PC-3 (cell line): ENCODE measurements around the gene GLO1. TPM values are rescaled to one million over a fixed set of nuclear protein-coding genes. Genes with fewer than 3 reads are reported as not detected.

Source experiments
- ATAC-seq: fragments of 200-7000 bp; cut with Tn5 transposase; 2 replicates; pipeline ENCODE4 v1.9.1; 2020; ENCODE audit warnings: mild to moderate bottlenecking, moderate library complexity
- BruUV-seq: library from RNA; stranded (reverse); fragments of 400-500 nt; replicated peaks from 2 replicates; lab custom pipeline; 2021; lab: Mats Ljungman, UMichigan
- CTCF ChIA-PET: fragments of 300-600 bp; sonication (Branson Sonifier 250); formaldehyde crosslinking; loops from one replicate; lab custom pipeline; 2022; ENCODE audit warnings: antibody characterized with exemption; lab: Charles Lee
- POLR2A ChIA-PET: fragments of 300-600 bp; sonication (Branson Sonifier 250); formaldehyde crosslinking; loops from one replicate; lab custom pipeline; 2022; ENCODE audit warnings: antibody characterized with exemption; ENCODE audit not compliant: unreplicated experiment; lab: Charles Lee
- DNase-seq: peaks from one replicate; pipeline ENCODE4 v3.0.0-alpha.2; 2015
- H2AFZ ChIP-seq: fragments of 300-600 bp; sonication (generic); 2 replicates; pipeline ENCODE4 v1.6.0; 2016; ENCODE audit warnings: antibody characterized with exemption, low read length
- H3F3A ChIP-seq: fragments of 300-600 bp; sonication (generic); one replicate; pipeline ENCODE4 v1.6.0; 2017; ENCODE audit warnings: antibody characterized with exemption, low read length, control low read depth, mild to moderate bottlenecking; ENCODE audit not compliant: unreplicated experiment
- H3K27ac ChIP-seq: fragments of 300-600 bp; sonication (generic); 2 replicates; pipeline ENCODE4 v1.5.1; 2016; ENCODE audit warnings: mild to moderate bottlenecking, low read length
- H3K27me3 ChIP-seq: fragments of 300-600 bp; sonication (generic); 2 replicates; pipeline ENCODE4 v1.6.1; 2016; ENCODE audit warnings: low read length, mixed read lengths
- H3K36me3 ChIP-seq: fragments of 300-600 bp; sonication (generic); 2 replicates; pipeline ENCODE4 v1.6.1; 2016; ENCODE audit warnings: low read depth, mixed run types, low read length, mixed read lengths
- H3K4me1 ChIP-seq: fragments of 300-600 bp; sonication (generic); 2 replicates; pipeline ENCODE4 v1.5.1; 2016; ENCODE audit warnings: low read length; ENCODE audit not compliant: insufficient read depth
- H3K4me2 ChIP-seq: fragments of 300-600 bp; sonication (generic); 2 replicates; pipeline ENCODE4 v1.6.0; 2016; ENCODE audit warnings: low read length
- H3K4me3 ChIP-seq: fragments of 300-600 bp; sonication (generic); 2 replicates; pipeline ENCODE4 v1.5.1; 2016; ENCODE audit warnings: mild to moderate bottlenecking, low read length, mixed read lengths
- H3K79me2 ChIP-seq: fragments of 300-600 bp; sonication (generic); 2 replicates; pipeline ENCODE4 v1.6.1; 2017; ENCODE audit warnings: low read length, mixed read lengths
- H3K9ac ChIP-seq: fragments of 300-600 bp; sonication (generic); 2 replicates; pipeline ENCODE4 v1.6.0; 2016; ENCODE audit warnings: mild to moderate bottlenecking, low read length
- H3K9me2 ChIP-seq: fragments of 300-600 bp; sonication (generic); replicated peaks from 2 replicates; pipeline ENCODE4 v1.6.1; 2016; ENCODE audit warnings: mixed run types, low read length, mixed read lengths
- H3K9me3 ChIP-seq: fragments of 300-600 bp; sonication (generic); 2 replicates; pipeline ENCODE4 v1.6.1; 2016; ENCODE audit warnings: low read length, mixed read lengths
- H4K20me1 ChIP-seq: fragments of 300-600 bp; sonication (generic); 2 replicates; pipeline ENCODE4 v1.6.1; 2016; ENCODE audit warnings: low read length, mixed read lengths
- EZH2 ChIP-seq: fragments of 300-600 bp; sonication (generic); IDR thresholded peaks from one replicate; pipeline ENCODE4 v1.6.1; 2017; ENCODE audit warnings: antibody characterized with exemption, mild to moderate bottlenecking, low read length; ENCODE audit not compliant: unreplicated experiment
- EZH2phosphoT487 ChIP-seq: fragments of 300-600 bp; sonication (generic); IDR thresholded peaks from 2 replicates; pipeline ENCODE4 v1.6.1; 2018; ENCODE audit warnings: mild to moderate bottlenecking, antibody characterized with exemption, low read length, borderline replicate concordance
- intact Hi-C: fragments of 100-400 bp; cut with micrococcal nuclease; formaldehyde crosslinking; loops from 2 replicates; pipeline ENCODE4 v1.9.0; 2023
- total RNA-seq: library from RNA; depleted of rRNA; stranded (reverse); fragments of >200 nt; gene quantifications from 2 replicates; pipeline ENCODE4 v1.2.3, GENCODE V29; 2014
- TF ChIP-seq, protein P1 (sequence below): fragments of 300-600 bp; sonication (generic); conservative IDR thresholded peaks from 2 replicates; pipeline ENCODE4 v1.5.1; 2017; ENCODE audit warnings: antibody characterized with exemption, low read depth, mild to moderate bottlenecking, low read length

GLO1 gene
- total RNA-seq, 1 experiment from 2014 or later = 233 TPM

DNA sequence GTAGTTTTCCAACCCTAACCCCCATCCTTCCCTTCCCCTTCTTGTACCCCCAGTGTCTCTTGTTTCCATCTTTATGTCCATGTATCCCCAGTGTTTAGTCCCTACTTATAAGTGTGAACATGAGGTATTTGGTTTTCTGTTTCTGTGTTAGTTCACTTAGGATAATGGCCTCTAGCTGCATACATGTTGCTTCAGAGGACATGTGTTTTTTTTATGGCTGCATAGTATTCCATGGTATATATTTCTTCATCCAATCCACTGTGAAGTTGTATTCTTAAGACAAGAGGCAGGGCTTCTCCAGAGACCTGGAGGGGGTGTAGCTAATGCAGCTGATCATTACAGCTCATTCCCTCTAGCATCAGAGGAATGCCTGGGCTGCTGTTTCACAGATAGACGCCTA is 16.4 kb upstream of the GLO1 start:
- no peak overlapping the region for H2AFZ ChIP-seq
- H3K9ac ChIP-seq = no peak overlapping the region
- no peak for TF ChIP-seq EZH2phosphoT487
- no peak for TF ChIP-seq EZH2
- TF ChIP-seq, protein P1, sequence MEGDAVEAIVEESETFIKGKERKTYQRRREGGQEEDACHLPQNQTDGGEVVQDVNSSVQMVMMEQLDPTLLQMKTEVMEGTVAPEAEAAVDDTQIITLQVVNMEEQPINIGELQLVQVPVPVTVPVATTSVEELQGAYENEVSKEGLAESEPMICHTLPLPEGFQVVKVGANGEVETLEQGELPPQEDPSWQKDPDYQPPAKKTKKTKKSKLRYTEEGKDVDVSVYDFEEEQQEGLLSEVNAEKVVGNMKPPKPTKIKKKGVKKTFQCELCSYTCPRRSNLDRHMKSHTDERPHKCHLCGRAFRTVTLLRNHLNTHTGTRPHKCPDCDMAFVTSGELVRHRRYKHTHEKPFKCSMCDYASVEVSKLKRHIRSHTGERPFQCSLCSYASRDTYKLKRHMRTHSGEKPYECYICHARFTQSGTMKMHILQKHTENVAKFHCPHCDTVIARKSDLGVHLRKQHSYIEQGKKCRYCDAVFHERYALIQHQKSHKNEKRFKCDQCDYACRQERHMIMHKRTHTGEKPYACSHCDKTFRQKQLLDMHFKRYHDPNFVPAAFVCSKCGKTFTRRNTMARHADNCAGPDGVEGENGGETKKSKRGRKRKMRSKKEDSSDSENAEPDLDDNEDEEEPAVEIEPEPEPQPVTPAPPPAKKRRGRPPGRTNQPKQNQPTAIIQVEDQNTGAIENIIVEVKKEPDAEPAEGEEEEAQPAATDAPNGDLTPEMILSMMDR = no peak
- intact Hi-C loops = no loop called here
- H3K79me2 ChIP-seq = no peaks in the 10 kb centered on the region
- H3K4me2 ChIP-seq = no peak overlapping the region
- BruUV-seq = no TSS peak
- H4K20me1 ChIP-seq = no peaks in the 10 kb centered on the region
- ATAC-seq (no peak), DNase-seq (no peak)
- no peaks in the 10 kb centered on the region for H3K9me2 ChIP-seq
- H3F3A ChIP-seq = no peaks in the 10 kb centered on the region
- no peaks in the 10 kb centered on the region for H3K27me3 ChIP-seq
- no peaks in the 10 kb centered on the region for H3K36me3 ChIP-seq
- ChIA-PET POLR2A (interaction anchor here (0.5 kb wide), 1 partner anchor 575 kb away, joined by 4 read pairs; no protein-coding TSS in a partner anchor), CTCF (no interaction called here)
- peaks cover 16% of the 10 kb centered on the region for H3K4me1 ChIP-seq
- H3K4me3 ChIP-seq = no peak overlapping the region
- H3K27ac ChIP-seq = no peak overlapping the region
- H3K9me3 ChIP-seq = no peaks in the 10 kb centered on the region

DNA sequence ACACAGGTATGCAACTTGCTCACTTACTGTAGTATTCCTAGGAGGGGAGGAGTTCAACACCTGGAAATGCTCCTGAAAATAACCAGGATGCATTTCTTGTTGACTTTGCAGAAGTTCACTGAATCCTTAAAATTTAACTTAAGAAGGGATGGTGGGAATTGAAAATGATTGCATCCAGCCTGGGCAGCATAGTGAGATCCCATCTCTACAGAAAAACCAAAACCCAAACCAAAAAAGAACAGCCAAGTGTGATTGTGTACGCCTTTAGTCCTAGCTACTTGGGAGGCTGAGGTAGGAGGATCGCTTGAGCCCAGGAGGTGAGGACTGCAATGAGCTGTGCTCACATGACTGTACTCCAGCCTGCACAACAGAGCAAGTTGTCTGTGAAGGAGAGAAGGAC is 13.9 kb upstream of the GLO1 start:
- Histone ChIP-seq H3K9me3 (no peaks in the 10 kb centered on the region), H3K4me1 (peaks cover 25% of the 10 kb centered on the region), H2AFZ (no peak overlapping the region), H3K4me2 (no peak overlapping the region), H3F3A (no peaks in the 10 kb centered on the region), H3K36me3 (no peaks in the 10 kb centered on the region), H4K20me1 (no peaks in the 10 kb centered on the region), H3K27me3 (no peaks in the 10 kb centered on the region), H3K4me3 (no peak overlapping the region), H3K9ac (no peak overlapping the region), H3K79me2 (no peaks in the 10 kb centered on the region), H3K27ac (no peak overlapping the region), H3K9me2 (no peaks in the 10 kb centered on the region)
- TF ChIP-seq EZH2phosphoT487 = no peak
- TF ChIP-seq, protein P1 = no peak
- TF ChIP-seq EZH2 = no peak
- ChIA-PET POLR2A (no interaction called here), CTCF (no interaction called here)
- intact Hi-C loops = no loop called here
- BruUV-seq = no TSS peak
- DNase-seq (no peak), ATAC-seq (no peak)

DNA sequence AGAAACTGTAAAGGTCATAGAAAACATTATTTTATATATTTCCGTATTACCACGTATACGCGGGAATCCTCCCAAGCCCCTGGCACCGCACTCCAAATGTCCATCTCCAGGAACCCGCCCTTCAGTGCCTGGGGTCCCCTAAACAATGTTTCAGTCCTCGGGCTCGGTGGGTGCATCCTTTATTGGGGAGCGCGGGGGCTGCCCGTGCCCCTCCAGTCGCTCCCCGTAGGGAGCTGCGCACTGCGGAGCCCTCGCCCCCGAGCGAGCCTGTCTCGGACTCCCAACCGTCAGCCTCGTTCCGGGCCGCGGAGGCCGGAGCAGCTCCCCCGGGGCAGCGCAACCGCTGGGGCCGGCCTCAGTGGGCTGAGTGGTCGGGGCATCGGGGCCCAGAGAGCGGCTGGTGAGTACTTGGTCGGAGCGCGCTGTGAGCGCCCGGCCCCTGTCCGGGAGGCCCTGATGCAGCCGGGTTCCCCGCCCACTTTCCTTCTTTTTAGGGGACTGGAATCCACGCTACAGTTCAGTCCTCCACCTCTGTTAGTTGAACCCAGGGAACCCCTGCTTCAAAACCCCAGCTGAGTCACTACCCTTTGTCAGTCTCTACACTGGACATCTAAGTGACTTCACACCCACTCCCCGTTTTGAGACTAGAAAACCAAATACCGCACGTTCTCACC is 12.2 kb upstream of the GLO1 start, which contains the start of gene DNAH8:
Gene DNAH8, plus strand, starts transcription at position 296 of the 674 bp plus-strand sequence. CDS start 7,499 bp downstream, outside the sequence.
- peak within 1 kb of the TSS; percentile 41 for H3K4me2 ChIP-seq

More for the DNA sequence above, 12.2 kb upstream of the GLO1 start, which contains the start of gene DNAH8:
- no peak within 1 kb of the TSS for H3K4me3 ChIP-seq
- no peaks in the 10 kb centered on the region for H3K9me3 ChIP-seq
- 0 out of 2 replicates have a peak within 1 kb of the TSS, but pooled peaks have one; percentile 45 for H2AFZ ChIP-seq
- H3K9me2 ChIP-seq = no peaks in the 10 kb centered on the region
- no peaks in the 10 kb centered on the region for H3F3A ChIP-seq
- ChIA-PET POLR2A (no interaction called here), CTCF (no interaction called here)
- BruUV-seq = no TSS peak
- DNase-seq (no peak), ATAC-seq (no peak)
- H3K79me2 ChIP-seq = no peaks in the 10 kb centered on the region
- intact Hi-C loops = no loop called here
- H3K27me3 ChIP-seq = no peaks in the 10 kb centered on the region
- H4K20me1 ChIP-seq = no peaks in the 10 kb centered on the region
- H3K27ac ChIP-seq = peak within 1 kb of the TSS; percentile 61
- 0 out of 2 replicates have a peak within 1 kb of the TSS, but pooled peaks have one; percentile 10 for H3K9ac ChIP-seq
- no peaks in the 10 kb centered on the region for H3K36me3 ChIP-seq
- TF ChIP-seq, protein P1 = no peak
- no peak for TF ChIP-seq EZH2
- TF ChIP-seq EZH2phosphoT487 = no peak
- peaks cover 21% of the 10 kb centered on the region for H3K4me1 ChIP-seq
